ENCODE data around the gene ST3GAL6.

GRCh38 chr3:98798820-98799219, 35.7 kb downstream of the ST3GAL6 start:
- TF ChIP-seq CTCF (IDR thresholded peaks at IDR 0.05; ENCODE audit: low read length) (no peak), EZH2 (IDR thresholded peaks at IDR 0.05; ENCODE audit: borderline replicate concordance, low read length) (no peak)
